Endodermal cell (in vitro differentiated cells): ENCODE measurements around the gene ZMYM1. TPM values are rescaled to one million over a fixed set of nuclear protein-coding genes. Genes with fewer than 3 reads are reported as not detected.
"Not testable (repeated sequence)": the region's sequence is repeated elsewhere in the genome, so short reads cannot be mapped to it uniquely, and the experiment has no call there.

Source experiments
- DNase-seq: peaks from one replicate; pipeline ENCODE4 v3.0.0-alpha.2; 2017
- H3K27ac ChIP-seq: 2 replicates; pipeline ENCODE4 v1.5.1; 2013; ENCODE audit warnings: mild to moderate bottlenecking, low read depth, low read length, moderate library complexity
- H3K27me3 ChIP-seq: 2 replicates; pipeline ENCODE4 v1.6.1; 2013; ENCODE audit warnings: mild to moderate bottlenecking, low read length, moderate library complexity; ENCODE audit not compliant: insufficient read depth, control insufficient read depth, poor library complexity, severe bottlenecking
- H3K36me3 ChIP-seq: 2 replicates; pipeline ENCODE4 v1.7.0; 2013; ENCODE audit warnings: mild to moderate bottlenecking, low read length, moderate library complexity; ENCODE audit not compliant: control insufficient read depth, insufficient read depth
- H3K4me1 ChIP-seq: one replicate; pipeline ENCODE4 v1.7.0; 2013; ENCODE audit warnings: low read length; ENCODE audit not compliant: control insufficient read depth, insufficient read depth
- H3K4me3 ChIP-seq: 2 replicates; pipeline ENCODE4 v1.5.1; 2013; ENCODE audit warnings: mild to moderate bottlenecking, low read length, moderate library complexity
- H3K9ac ChIP-seq: 2 replicates; pipeline ENCODE4 v1.6.1; 2013; ENCODE audit warnings: mild to moderate bottlenecking, low read length, moderate library complexity; ENCODE audit not compliant: poor library complexity, severe bottlenecking; ENCODE audit errors: extremely low read depth
- H3K9me3 ChIP-seq: 2 replicates; pipeline ENCODE4 v1.6.1; 2013; ENCODE audit warnings: mild to moderate bottlenecking, low read length, moderate library complexity; ENCODE audit not compliant: control insufficient read depth
- H3K27ac Mint-ChIP-seq: 2 replicates; pipeline ENCODE4 v1.8.0; 2020; ENCODE audit warnings: mixed read lengths
- H3K27me3 Mint-ChIP-seq: 2 replicates; pipeline ENCODE4 v1.8.0; 2021; ENCODE audit warnings: mild to moderate bottlenecking, mixed read lengths; ENCODE audit not compliant: insufficient read depth
- H3K36me3 Mint-ChIP-seq: 2 replicates; pipeline ENCODE4 v1.8.0; 2020; ENCODE audit warnings: low read depth, mixed read lengths
- H3K4me1 Mint-ChIP-seq: 2 replicates; pipeline ENCODE4 v1.8.0; 2020; ENCODE audit warnings: mixed read lengths
- H3K4me3 Mint-ChIP-seq: 2 replicates; pipeline ENCODE4 v1.8.0; 2020; ENCODE audit warnings: mild to moderate bottlenecking, moderate library complexity, mixed read lengths
- H3K9me3 Mint-ChIP-seq: 2 replicates; pipeline ENCODE4 v1.8.0; 2020; ENCODE audit warnings: mild to moderate bottlenecking, mixed read lengths
- CTCF ChIP-seq: fragments of 200-600 bp; sonication (generic); conservative IDR thresholded peaks from 2 replicates; pipeline ENCODE4 v1.5.0; 2021; ENCODE audit warnings: antibody characterized with exemption, mild to moderate bottlenecking
- WGBS, 2 experiments: methylation state at CpG; one replicate each; pipeline versions ENCODE4 v1.1.5 to v1.1.7; 2013; ENCODE audit warnings: missing lambda C conversion rate in 2 of 2, mixed read lengths in 1 of 2; ENCODE audit not compliant: insufficient coverage in 1 of 2, insufficient read length in 1 of 2; 5-methylcytosine and 5-hydroxymethylcytosine counted together
- total RNA-seq, 2 donors: library from RNA; stranded (reverse); fragmentation: NEBNext Ultra II Directional in 1 of 2; extraction: Animal tissue kit (Norgen Biotek cat#: 25700) in 1 of 2; gene quantifications; 2 replicates in 1 of 2; 3 replicates in 1 of 2; pipeline ENCODE4 v1.2.1, GENCODE V29; 2021

Gene ZMYM1
- total RNA-seq, 2 donors from 2014 or later = 43.1 to 58.5 TPM

GRCh38 chr1:35129080-35129479, 49.9 kb downstream of the ZMYM1 start:
- Histone ChIP-seq H3K27me3 (no peaks in the 10 kb centered on the region), H3K4me1 (no peaks in the 10 kb centered on the region), H3K27ac (no peak overlapping the region), H3K9ac (no peak overlapping the region), H3K36me3 (no peaks in the 10 kb centered on the region), H3K9me3 (peaks cover 41% of the 10 kb centered on the region), H3K4me3 (no peak overlapping the region)
- no peak overlapping the region for H3K4me3 Mint-ChIP-seq
- H3K4me1 Mint-ChIP-seq = no peaks in the 10 kb centered on the region
- H3K27me3 Mint-ChIP-seq = no peaks in the 10 kb centered on the region
- TF ChIP-seq CTCF = no peak
- H3K36me3 Mint-ChIP-seq = no peaks in the 10 kb centered on the region
- no peak overlapping the region for H3K27ac Mint-ChIP-seq
- no peak for DNase-seq
- H3K9me3 Mint-ChIP-seq = peaks cover 51% of the 10 kb centered on the region

- Mint-ChIP-seq H3K27me3 (no peaks in the 10 kb centered on the region), H3K4me3 (no peak overlapping the region), H3K9me3 (peaks cover 26% of the 10 kb centered on the region), H3K36me3 (peaks cover 1% of the 10 kb centered on the region), H3K27ac (no peak overlapping the region), H3K4me1 (no peaks in the 10 kb centered on the region)
- Histone ChIP-seq H3K9ac (no peak overlapping the region), H3K36me3 (no peaks in the 10 kb centered on the region), H3K4me1 (no peaks in the 10 kb centered on the region), H3K9me3 (peaks cover 9% of the 10 kb centered on the region), H3K27ac (no peak overlapping the region), H3K27me3 (no peaks in the 10 kb centered on the region), H3K4me3 (no peak overlapping the region)
- no peak for DNase-seq
- TF ChIP-seq CTCF = no peak
- 88 to 97% methylated on average over 3 of the region's 3 CpGs for WGBS, 2 experiments
Observed at GRCh38 chr1:35136780-35137179, 57.6 kb downstream of the ZMYM1 start.

GRCh38 chr1:35137590-35137989, 58.4 kb downstream of the ZMYM1 start:
- H3K36me3 Mint-ChIP-seq, H3K9ac ChIP-seq, H3K9me3 ChIP-seq, H3K4me3 ChIP-seq, DNase-seq, H3K36me3 ChIP-seq, H3K27me3 ChIP-seq, H3K27ac ChIP-seq, H3K27ac Mint-ChIP-seq, H3K4me3 Mint-ChIP-seq, H3K4me1 ChIP-seq, H3K27me3 Mint-ChIP-seq, H3K4me1 Mint-ChIP-seq: not testable (repeated sequence)
- peaks cover 26% of the 10 kb centered on the region for H3K9me3 Mint-ChIP-seq
- 89 to 94% methylated on average over 3 to 5 of the region's 5 CpGs for WGBS, 2 experiments

- H3K4me3 ChIP-seq, H3K36me3 Mint-ChIP-seq, DNase-seq, H3K27me3 ChIP-seq, H3K4me1 Mint-ChIP-seq, H3K27ac ChIP-seq, H3K27ac Mint-ChIP-seq, H3K27me3 Mint-ChIP-seq, H3K9me3 ChIP-seq, H3K4me3 Mint-ChIP-seq, H3K9ac ChIP-seq, H3K9me3 Mint-ChIP-seq, H3K36me3 ChIP-seq, H3K4me1 ChIP-seq: not testable (repeated sequence)
Observed at GRCh38 chr1:35142294-35142693, 63.1 kb downstream of the ZMYM1 start.

- not testable (repeated sequence) for H3K27me3 Mint-ChIP-seq, H3K4me1 ChIP-seq
- 93 to 98% methylated on average over 9 of the region's 9 CpGs for WGBS, 2 experiments
Observed at GRCh38 chr1:35142728-35143127, 63.5 kb downstream of the ZMYM1 start.

More at GRCh38 chr1:35142728-35143127, 63.5 kb downstream of the ZMYM1 start:
- not testable (repeated sequence) for H3K4me3 ChIP-seq, H3K9ac ChIP-seq, H3K4me1 Mint-ChIP-seq, H3K9me3 ChIP-seq, H3K27me3 ChIP-seq, DNase-seq, H3K27ac Mint-ChIP-seq, H3K27ac ChIP-seq, H3K36me3 Mint-ChIP-seq, H3K9me3 Mint-ChIP-seq, H3K4me3 Mint-ChIP-seq, H3K36me3 ChIP-seq
